Left renal pelvis (tissue), 4 donors: ENCODE measurements around the gene OTUD3. TPM values are rescaled to one million over a fixed set of nuclear protein-coding genes. Genes with fewer than 3 reads are reported as not detected.

ENCODE experiments used
- DNase-seq, 4 donors: peaks; one replicate each; pipeline ENCODE4 v3.0.0-alpha.2; 2013; ENCODE audit warnings: low read depth in 4 of 4, low spot score in 3 of 4
- polyA plus RNA-seq, 4 donors: library from polyadenylated mRNA; unstranded; fragments of 120-200 nt; gene quantifications; one replicate each; pipeline ENCODE4 v1.2.1, GENCODE V29; 2013; ENCODE audit not compliant: insufficient read length in 4 of 4

Gene OTUD3
- polyA plus RNA-seq, 4 donors = 17.0 to 30.7 (median 21.3) TPM

- DNase-seq = no peak
Observed at GRCh38 chr1:19942657-19943056, 60.5 kb downstream of the OTUD3 start.

DNA sequence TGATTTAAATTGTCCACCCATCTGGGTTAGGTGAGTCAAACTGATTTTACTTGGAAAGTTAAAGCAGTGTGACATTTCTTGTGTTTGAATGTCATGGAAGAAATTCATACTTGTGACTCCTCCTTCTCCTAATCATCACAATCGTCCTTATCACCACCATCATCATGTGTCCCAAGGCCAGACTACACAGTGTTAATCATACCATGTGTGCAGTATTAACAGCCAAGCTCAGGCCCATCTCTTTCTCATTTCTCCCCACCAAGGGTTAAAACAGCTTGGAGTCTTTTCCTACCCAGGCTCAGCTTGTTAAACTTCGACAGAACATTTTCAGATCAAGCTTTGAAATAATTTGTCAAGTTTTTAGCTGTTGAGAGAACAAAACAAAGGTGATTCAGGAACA lies 63.7 kb downstream of the OTUD3 start:
- DNase-seq = no peak

- no peak for DNase-seq
Observed at GRCh38 chr1:19946331-19946751, 64.1 kb downstream of the OTUD3 start.

GRCh38 chr1:19946971-19947370 lies 64.8 kb downstream of the OTUD3 start:
- DNase-seq = no peak

GRCh38 chr1:19949016-19949415 lies 66.8 kb downstream of the OTUD3 start:
- no peak for DNase-seq

- no peak for DNase-seq
Observed at GRCh38 chr1:19954059-19954458, 71.9 kb downstream of the OTUD3 start.

DNA sequence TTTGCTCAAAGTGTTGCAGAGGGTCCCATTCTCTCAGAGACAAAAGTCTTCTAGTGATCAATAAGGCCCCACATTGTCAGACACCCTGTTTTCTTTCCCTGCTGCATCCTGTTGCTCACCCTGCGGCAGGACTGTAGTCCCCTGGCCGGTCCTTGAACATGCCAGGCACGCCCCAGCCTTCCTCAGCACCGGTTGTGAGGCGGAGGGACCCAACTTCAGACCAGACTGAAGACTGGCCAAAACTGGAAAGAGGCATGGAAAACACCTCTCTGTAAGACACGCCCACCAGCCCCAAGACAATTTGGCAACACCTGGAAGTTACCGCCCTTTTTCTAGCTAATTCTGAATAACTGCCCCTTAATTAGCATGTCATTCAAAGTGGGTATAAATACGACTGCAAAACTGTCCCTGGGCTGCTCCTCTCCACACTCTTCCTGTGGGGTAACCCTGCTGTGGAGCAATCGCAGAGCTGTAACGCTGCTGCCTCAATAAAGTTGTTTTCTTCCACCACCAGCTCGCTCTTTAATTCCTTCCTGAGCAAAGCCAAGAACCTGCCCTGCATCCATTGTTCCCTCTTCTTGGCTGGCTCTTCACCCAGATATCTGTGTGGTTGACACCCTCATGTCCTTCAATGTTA lies 73.5 kb downstream of the OTUD3 start:
- no peak for DNase-seq

- DNase-seq = no peak
Observed at GRCh38 chr1:19957779-19958178, 75.6 kb downstream of the OTUD3 start.

DNA sequence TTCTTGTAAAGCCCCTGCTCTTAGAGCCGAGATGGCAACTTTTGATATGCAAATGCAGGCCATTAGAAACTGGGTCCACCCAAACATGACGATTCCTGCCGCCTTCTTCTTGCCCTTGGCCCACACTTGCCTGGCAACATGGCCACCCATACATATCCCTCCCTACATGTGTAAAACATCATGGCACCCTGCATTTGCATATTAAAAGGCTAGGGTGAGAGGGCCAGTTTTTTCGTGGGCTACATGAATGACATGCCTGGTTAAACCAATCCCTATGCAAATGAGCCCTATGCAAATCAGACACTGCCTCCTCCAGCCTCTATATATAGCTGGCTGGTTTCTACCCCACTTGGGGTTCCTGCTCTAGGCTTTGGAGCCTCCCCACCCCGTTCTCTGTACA lies 78.4 kb downstream of the OTUD3 start:
- DNase-seq = no peak

Other genes with a start within 250 kb of the OTUD3 start
- 10 to 100 TPM; 24.5 to 95.3 (median 27.5) TPM for gene NBL1, start 238.1 kb upstream of the OTUD3 start, polyA plus RNA-seq
- gene HTR6, start 217.5 kb upstream of the OTUD3 start, polyA plus RNA-seq = 1 to 10 TPM in 3 of 4 donors, not detected in 1; 1.4 to 2.0 (median 1.6) TPM
- 10 to 100 TPM in 3 of 4 donors, 1 to 10 TPM in 1; 5.2 to 23.8 (median 16.1) TPM for gene TMCO4, start 82.5 kb upstream of the OTUD3 start, polyA plus RNA-seq
- under 1 TPM in 3 of 4 donors, not detected in 1; 0.12 to 0.34 (median 0.29) TPM for gene RNF186, start 67.1 kb upstream of the OTUD3 start, polyA plus RNA-seq
- gene PLA2G2E, start 41.2 kb downstream of the OTUD3 start, polyA plus RNA-seq = not detected
- under 1 TPM in 2 of 4 donors, not detected in 2; 0.18 to 0.25 TPM for gene PLA2G2A, start 97.2 kb downstream of the OTUD3 start, polyA plus RNA-seq
- gene PLA2G5, start 187.8 kb downstream of the OTUD3 start, polyA plus RNA-seq = not detected
- gene PLA2G2D, start 237.1 kb downstream of the OTUD3 start, polyA plus RNA-seq = under 1 TPM in 2 of 4 donors, not detected in 2; 0.08 to 0.11 TPM